Large intestine (tissue), 3 donors: ENCODE data around the gene STK11. TPM values are rescaled to one million over a fixed set of nuclear protein-coding genes. Genes with fewer than 3 reads are reported as not detected.

Source experiments
- DNase-seq, 2 donors: peaks; one replicate each; pipeline versions ENCODE4 v3.0.0 to v3.0.0-alpha.2; 2013
- H3K27ac ChIP-seq: one replicate; pipeline ENCODE4 v1.5.1; 2013; ENCODE audit warnings: low read length
- H3K27me3 ChIP-seq: 2 replicates; pipeline ENCODE4 v1.6.1; 2013; ENCODE audit warnings: low read length; ENCODE audit not compliant: control insufficient read depth, insufficient read depth
- H3K36me3 ChIP-seq: 2 replicates; pipeline ENCODE4 v1.6.1; 2013; ENCODE audit warnings: low read length; ENCODE audit not compliant: control insufficient read depth, insufficient read depth
- H3K4me1 ChIP-seq: one replicate; pipeline ENCODE4 v1.6.1; 2013; ENCODE audit warnings: low read length; ENCODE audit not compliant: control insufficient read depth, insufficient read depth
- H3K4me3 ChIP-seq: one replicate; pipeline ENCODE4 v1.5.1; 2013; ENCODE audit warnings: low read length
- H3K9me3 ChIP-seq: one replicate; pipeline ENCODE4 v1.6.1; 2013; ENCODE audit warnings: mild to moderate bottlenecking, low read depth, low read length, moderate library complexity; ENCODE audit not compliant: control insufficient read depth
- WGBS: methylation state at CpG from one replicate; pipeline ENCODE4 v1.1.5; 2013; ENCODE audit warnings: low lambda C conversion rate; ENCODE audit not compliant: insufficient coverage; 5-methylcytosine and 5-hydroxymethylcytosine counted together
- polyA plus RNA-seq: library from polyadenylated mRNA; unstranded; fragments of 120-200 nt; gene quantifications from one replicate; pipeline ENCODE4 v1.2.1, GENCODE V29; 2013

The STK11 gene
- polyA plus RNA-seq, 1 donor, result 67.1 TPM

GRCh38 chr19:1220976-1221903, 15.7 kb downstream of the STK11 start:
- DNase-seq, result no peak
- Histone ChIP-seq H3K27ac (no peak overlapping the region), H3K9me3 (no peaks in the 10 kb centered on the region), H3K4me3 (no peak overlapping the region), H3K4me1 (peaks cover 18% of the 10 kb centered on the region), H3K27me3 (no peaks in the 10 kb centered on the region), H3K36me3 (peaks cover 77% of the 10 kb centered on the region)
- WGBS, result no CpG with 5 or more reads among the region's 38 CpGs

- H3K36me3 ChIP-seq, result peaks cover 77% of the 10 kb centered on the region
- H3K4me3 ChIP-seq, result no peak overlapping the region
- no peaks in the 10 kb centered on the region for H3K27me3 ChIP-seq
- no peaks in the 10 kb centered on the region for H3K9me3 ChIP-seq
- peaks cover 12% of the 10 kb centered on the region for H3K4me1 ChIP-seq
- DNase-seq, result no peak
- WGBS, result no CpG with 5 or more reads among the region's 22 CpGs
- H3K27ac ChIP-seq, result no peak overlapping the region
These were observed 16.3 kb downstream of the STK11 start for GRCh38 chr19:1221904-1222255.

GRCh38 chr19:1222394-1222793, 16.8 kb downstream of the STK11 start:
- Histone ChIP-seq H3K9me3 (no peaks in the 10 kb centered on the region), H3K4me3 (no peak overlapping the region), H3K27me3 (no peaks in the 10 kb centered on the region), H3K4me1 (peaks cover 6% of the 10 kb centered on the region), H3K36me3 (peaks cover 81% of the 10 kb centered on the region), H3K27ac (no peak overlapping the region)
- no CpG with 5 or more reads among the region's 14 CpGs for WGBS
- DNase-seq, result no peak

- DNase-seq, result no peak
- no peaks in the 10 kb centered on the region for H3K27me3 ChIP-seq
- peaks cover 82% of the 10 kb centered on the region for H3K36me3 ChIP-seq
- no peaks in the 10 kb centered on the region for H3K9me3 ChIP-seq
- no CpG with 5 or more reads among the region's 48 CpGs for WGBS
- no peak overlapping the region for H3K4me3 ChIP-seq
- H3K4me1 ChIP-seq, result peaks cover under 1% of the 10 kb centered on the region
- H3K27ac ChIP-seq, result no peak overlapping the region
These were observed 17.7 kb downstream of the STK11 start for GRCh38 chr19:1223018-1223855.

- Histone ChIP-seq H3K4me1 (no peaks in the 10 kb centered on the region), H3K27me3 (no peaks in the 10 kb centered on the region), H3K9me3 (no peaks in the 10 kb centered on the region), H3K27ac (no peak overlapping the region), H3K36me3 (peaks cover 73% of the 10 kb centered on the region), H3K4me3 (no peak overlapping the region)
- no peak for DNase-seq
- WGBS, result no CpG with 5 or more reads among the region's 16 CpGs
These were observed 18.7 kb downstream of the STK11 start for GRCh38 chr19:1224047-1224825.

- H3K4me3 ChIP-seq, result no peak overlapping the region
- no peaks in the 10 kb centered on the region for H3K27me3 ChIP-seq
- no peaks in the 10 kb centered on the region for H3K9me3 ChIP-seq
- H3K27ac ChIP-seq, result no peak overlapping the region
- no CpG with 5 or more reads among the region's 16 CpGs for WGBS
- DNase-seq, result no peak
- peaks cover 71% of the 10 kb centered on the region for H3K36me3 ChIP-seq
- H3K4me1 ChIP-seq, result no peaks in the 10 kb centered on the region
These were observed 19.3 kb downstream of the STK11 start for GRCh38 chr19:1224847-1225246.

GRCh38 chr19:1225440-1226226, 20.1 kb downstream of the STK11 start:
- Histone ChIP-seq H3K27me3 (no peaks in the 10 kb centered on the region), H3K4me1 (peaks cover 4% of the 10 kb centered on the region), H3K4me3 (no peak overlapping the region), H3K27ac (no peak overlapping the region), H3K36me3 (peaks cover 63% of the 10 kb centered on the region), H3K9me3 (no peaks in the 10 kb centered on the region)
- no CpG with 5 or more reads among the region's 29 CpGs for WGBS
- no peak for DNase-seq

GRCh38 chr19:1226227-1226518, 20.6 kb downstream of the STK11 start:
- Histone ChIP-seq H3K4me1 (peaks cover 9% of the 10 kb centered on the region), H3K9me3 (no peaks in the 10 kb centered on the region), H3K27me3 (no peaks in the 10 kb centered on the region), H3K4me3 (no peak overlapping the region), H3K36me3 (peaks cover 57% of the 10 kb centered on the region), H3K27ac (no peak overlapping the region)
- no CpG with 5 or more reads among the region's 11 CpGs for WGBS
- DNase-seq, result no peak

GRCh38 chr19:1226522-1227303, 21.1 kb downstream of the STK11 start:
- peaks cover 53% of the 10 kb centered on the region for H3K36me3 ChIP-seq
- H3K4me3 ChIP-seq, result no peak overlapping the region
- DNase-seq, result no peak
- H3K9me3 ChIP-seq, result no peaks in the 10 kb centered on the region
- peaks cover 12% of the 10 kb centered on the region for H3K4me1 ChIP-seq
- H3K27ac ChIP-seq, result no peak overlapping the region
- H3K27me3 ChIP-seq, result no peaks in the 10 kb centered on the region
- WGBS, result no CpG with 5 or more reads among the region's 50 CpGs
